GM12878 (cell line): Measurements from ENCODE around the gene SNAPC2. TPM values are rescaled to one million over a fixed set of nuclear protein-coding genes. Genes with fewer than 3 reads are reported as not detected.

Source experiments
- ATAC-seq: fragments of 200-7000 bp; cut with Tn5 transposase; 3 replicates; pipeline ENCODE4 v1.9.1; 2020; ENCODE audit warnings: mild to moderate bottlenecking, moderate library complexity
- Bru-seq: library from RNA; stranded (reverse); fragments of 400-500 nt; gene quantifications from one replicate; lab custom pipeline; 2021; lab: Mats Ljungman, UMichigan
- BruChase-seq, 2 experiments: library from RNA; stranded (reverse); fragments of 400-500 nt; gene quantifications; one replicate each; lab custom pipeline; 2021; lab: Mats Ljungman, UMichigan
- BruUV-seq: library from RNA; stranded (reverse); fragments of 400-500 nt; replicated peaks from 2 replicates; lab custom pipeline; 2021; lab: Mats Ljungman, UMichigan
- CTCF ChIA-PET: fragments of 300-600 bp; sonication (Branson Sonifier 250); formaldehyde crosslinking; extraction: SDS; loops from one replicate; lab custom pipeline; 2021; ENCODE audit warnings: inconsistent platforms; lab: Yijun Ruan, JAX
- POLR2A ChIA-PET: fragments of 350-600 bp; formaldehyde crosslinking; extraction: SDS; loops from one replicate; lab custom pipeline; 2021; ENCODE audit warnings: inconsistent platforms; lab: Charles Lee
- RAD21 ChIA-PET: fragments of 300-600 bp; sonication (Branson Sonifier 250); formaldehyde crosslinking; loops from one replicate; lab custom pipeline; 2023; ENCODE audit warnings: antibody characterized with exemption; ENCODE audit not compliant: unreplicated experiment; lab: Charles Lee
- SMC1A ChIA-PET: fragments of 300-600 bp; sonication (Branson Sonifier 250); formaldehyde crosslinking; loops from one replicate; lab custom pipeline; 2023; ENCODE audit not compliant: unreplicated experiment, uncharacterized antibody; lab: Charles Lee
- DNase-seq: peaks from one replicate; pipeline ENCODE4 v3.0.0-alpha.2; 2011; ENCODE audit warnings: low read depth, low spot score
- FAIRE-seq: peaks from 3 replicates; lab custom pipeline; 2011; peaks lifted over from hg19 to GRCh38; lab: Jason Lieb, UNC
- H2AFZ ChIP-seq: 2 replicates; pipeline ENCODE4 v1.6.0; 2011; ENCODE audit warnings: low read depth, low read length, control low read depth; ENCODE audit not compliant: control insufficient read depth
- H3K27ac ChIP-seq: 2 replicates; pipeline ENCODE4 v1.5.1; 2011; ENCODE audit warnings: control low read depth; ENCODE audit not compliant: control insufficient read depth, insufficient read depth
- H3K27me3 ChIP-seq, 2 experiments: replicated peaks in 1 of 2; 2 replicates each; pipeline versions ENCODE4 v1.6.0 to v1.6.1; 2011; ENCODE audit warnings: low read length in 1 of 2; ENCODE audit not compliant: control insufficient read depth in 2 of 2, insufficient read depth in 2 of 2
- H3K36me3 ChIP-seq, 2 experiments: 2 replicates each; pipeline ENCODE4 v1.5.1; 2011; ENCODE audit warnings: low read length in 1 of 2; ENCODE audit not compliant: control insufficient read depth in 2 of 2, insufficient read depth in 2 of 2
- H3K4me1 ChIP-seq: 2 replicates; pipeline ENCODE4 v1.6.1; 2011; ENCODE audit warnings: mild to moderate bottlenecking, low read length, moderate library complexity, mixed read lengths; ENCODE audit not compliant: control insufficient read depth, insufficient read depth
- H3K4me2 ChIP-seq: 2 replicates; pipeline ENCODE4 v1.6.0; 2011; ENCODE audit warnings: control low read depth; ENCODE audit not compliant: control insufficient read depth, insufficient read depth
- H3K4me3 ChIP-seq: fragments of 200-600 bp; sonication (generic); 2 replicates; pipeline ENCODE4 v1.5.1; 2016
- H3K79me2 ChIP-seq: 2 replicates; pipeline ENCODE4 v1.6.0; 2011; ENCODE audit warnings: low read length; ENCODE audit not compliant: control insufficient read depth, insufficient read depth
- H3K9ac ChIP-seq: 2 replicates; pipeline ENCODE4 v1.8.0; 2011; ENCODE audit warnings: low read length, control low read depth, mixed read lengths; ENCODE audit not compliant: control insufficient read depth, insufficient read depth
- H3K9me3 ChIP-seq: replicated peaks from 3 replicates; pipeline ENCODE4 v1.5.1; 2011; ENCODE audit warnings: mild to moderate bottlenecking, low read length; ENCODE audit not compliant: control insufficient read depth, insufficient read depth
- H4K20me1 ChIP-seq: 2 replicates; pipeline ENCODE4 v1.6.0; 2011; ENCODE audit not compliant: control insufficient read depth, insufficient read depth
- ATF2 ChIP-seq: IDR thresholded peaks from 2 replicates; pipeline ENCODE4 v1.6.1; 2012; ENCODE audit warnings: low read length, inconsistent platforms
- BACH1 ChIP-seq: fragments of 450-650 bp; IDR thresholded peaks from 2 replicates; pipeline ENCODE4 v1.6.1; 2017; ENCODE audit warnings: mild to moderate bottlenecking, borderline replicate concordance
- BHLHE40 ChIP-seq, 2 experiments: fragments of 450-650 bp in 1 of 2; IDR thresholded peaks; 2 replicates each; pipeline ENCODE4 v1.6.1; 2011 to 2017; ENCODE audit warnings: low read depth in 2 of 2, borderline replicate concordance in 1 of 2, improper control_type of control experiment in 1 of 2, low read length in 1 of 2, mild to moderate bottlenecking in 1 of 2
- DPF2 ChIP-seq: fragments of 450-650 bp; IDR thresholded peaks from 2 replicates; pipeline ENCODE4 v1.6.1; 2017; ENCODE audit warnings: mild to moderate bottlenecking
- EZH2 ChIP-seq: IDR thresholded peaks from 2 replicates; pipeline ENCODE4 v1.6.1; 2012; ENCODE audit warnings: low read depth, mild to moderate bottlenecking, control low read depth, inconsistent platforms, low read length, borderline replicate concordance; ENCODE audit not compliant: control insufficient read depth
- HCFC1 ChIP-seq: fragments of 150-350 bp; IDR thresholded peaks from 2 replicates; pipeline ENCODE4 v1.6.1; 2014; ENCODE audit warnings: low read length
- IRF5 ChIP-seq: fragments of 450-650 bp; IDR thresholded peaks from 2 replicates; pipeline ENCODE4 v1.6.1; 2017; ENCODE audit warnings: borderline replicate concordance
- LARP7 ChIP-seq: fragments of 450-650 bp; IDR thresholded peaks from 2 replicates; pipeline ENCODE4 v1.6.1; 2017; ENCODE audit warnings: mild to moderate bottlenecking
- TAF1 ChIP-seq: IDR thresholded peaks from 2 replicates; pipeline ENCODE4 v1.6.1; 2011; ENCODE audit warnings: mild to moderate bottlenecking, low read depth, low read length, borderline replicate concordance
- ZZZ3 ChIP-seq: IDR thresholded peaks from 2 replicates; pipeline ENCODE4 v1.6.1; 2011; ENCODE audit warnings: low read depth; ENCODE audit not compliant: control insufficient read depth, insufficient read length
- WGBS: methylation state at CpG from one replicate; pipeline ENCODE4 v1.1.6; 2016; ENCODE audit warnings: low lambda C conversion rate; ENCODE audit not compliant: insufficient replicate concordance, insufficient coverage; ENCODE audit errors: missing lambda C conversion rate; 5-methylcytosine and 5-hydroxymethylcytosine counted together
- in situ Hi-C: fragments of 300-500 bp; cut with MboI; formaldehyde crosslinking; loops from 9 replicates; pipeline ENCODE4 v1.14.3; 2018; ENCODE audit warnings: mixed read lengths
- intact Hi-C: fragments of 100-400 bp; cut with micrococcal nuclease; formaldehyde crosslinking; loops from one replicate; pipeline ENCODE4 v1.14.2; 2022; ENCODE audit not compliant: unreplicated experiment
- long read RNA-seq, 2 experiments: library from polyadenylated mRNA; unstranded; transcript quantifications; one replicate each; pipeline ENCODE4 v2.0.0, GENCODE V29; 2019 to 2020
- polyA minus RNA-seq, 3 experiments: library from RNA; depleted of rRNA, polyadenylated mRNA; stranded (reverse); fragments of >200 nt; gene quantifications; 2 replicates each; pipeline ENCODE4 v1.2.3, GENCODE V29; 2011
- polyA plus RNA-seq, 11 experiments: library from polyadenylated mRNA; depleted of rRNA in 4 of 11; unstranded in 6 of 11; stranded (reverse) in 5 of 11; fragments of >200 nt; fragmentation: Nextera tagmentation in 4 of 11; fragmentation: Illumina TruSeq in 1 of 11; extraction: Ambion mirVana in 4 of 11; extraction: Trizol in 1 of 11; gene quantifications; 1 replicate in 1 of 11; 2 replicates in 10 of 11; pipeline versions ENCODE4 v1.2.1 to v1.2.3, GENCODE V29; 2011 to 2016; ENCODE audit warnings: inconsistent platforms in 2 of 11, missing spikeins in 2 of 11, low read depth in 1 of 11
- total RNA-seq, 4 experiments: library from RNA; depleted of rRNA in 3 of 4; stranded (reverse); fragments of >200 nt in 3 of 4; fragmentation: Illumina TruSeq in 1 of 4; extraction: Trizol in 1 of 4; gene quantifications; 2 replicates each; pipeline versions ENCODE4 v1.2.1 to v1.2.3, GENCODE V29; 2013 to 2021
- TF ChIP-seq, protein P1 (sequence below): fragments of 450-650 bp; IDR thresholded peaks from 2 replicates; pipeline ENCODE4 v1.6.1; 2016; ENCODE audit warnings: mild to moderate bottlenecking

Gene SNAPC2, protein sequence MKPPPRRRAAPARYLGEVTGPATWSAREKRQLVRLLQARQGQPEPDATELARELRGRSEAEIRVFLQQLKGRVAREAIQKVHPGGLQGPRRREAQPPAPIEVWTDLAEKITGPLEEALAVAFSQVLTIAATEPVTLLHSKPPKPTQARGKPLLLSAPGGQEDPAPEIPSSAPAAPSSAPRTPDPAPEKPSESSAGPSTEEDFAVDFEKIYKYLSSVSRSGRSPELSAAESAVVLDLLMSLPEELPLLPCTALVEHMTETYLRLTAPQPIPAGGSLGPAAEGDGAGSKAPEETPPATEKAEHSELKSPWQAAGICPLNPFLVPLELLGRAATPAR
- 2.5 and 3.5 TPM in 2 replicates for total RNA-seq (2013; cell fraction: nucleolus; rRNA removed)
- total RNA-seq (2014; rRNA removed) (16.0 and 16.8 TPM in 2 replicates), total RNA-seq (2014; rRNA removed; fragmentation: Illumina TruSeq; extraction: Trizol) (5.1 and 7.0 TPM in 2 replicates), total RNA-seq (2021) (17.6 and 20.8 TPM in 2 replicates), polyA plus RNA-seq (2011; rRNA removed) (3.6 and 9.2 TPM in 2 replicates), polyA plus RNA-seq (2014; fragmentation: Illumina TruSeq; extraction: Trizol) (0.86 and 5.4 TPM in 2 replicates), polyA plus RNA-seq (2014; fragmentation: Nextera tagmentation; extraction: Ambion mirVana) (1 to 10 TPM in 1 of 2 experiments, under 1 TPM in 1; 0.19 to 1.0 TPM), polyA plus RNA-seq (2014; rRNA removed) (17.7 and 18.3 TPM in 2 replicates), polyA plus RNA-seq (2016; fragmentation: Nextera tagmentation; extraction: Ambion mirVana) (10 to 100 TPM; 15.9 to 19.7 TPM), polyA minus RNA-seq (2011; rRNA and poly(A)+ RNA removed) (2.9 and 9.8 TPM in 2 replicates), Bru-seq, nascent RNA (percentile 52 among the genes with signal in this experiment), BruChase-seq, experiment 1, labeled RNA remaining after a 6-hour chase (percentile 62 among the genes with signal in this experiment), BruChase-seq, experiment 2, labeled RNA remaining after a 2-hour chase (percentile 67 among the genes with signal in this experiment)
- polyA plus RNA-seq (2011; ENCODE audit: low read depth), result 3.1 TPM
- polyA plus RNA-seq (2011; cell fraction: cytosol; rRNA removed), result 11.9 and 19.3 TPM in 2 replicates
- polyA plus RNA-seq (2011; cell fraction: nucleus; rRNA removed), result 16.3 and 18.2 TPM in 2 replicates
- polyA plus RNA-seq (2012), result 14.8 and 15.4 TPM in 2 replicates
- 7.2 and 7.3 TPM in 2 replicates for polyA minus RNA-seq (2011; cell fraction: cytosol; rRNA and poly(A)+ RNA removed)
- 4.7 and 6.4 TPM in 2 replicates for polyA minus RNA-seq (2011; cell fraction: nucleus; rRNA and poly(A)+ RNA removed)
- long read RNA-seq, experiment 1, transcript SNAPC2-201 (5 exons, 1,542 nt), result major isoform, 25 of 32 reads
- long read RNA-seq, experiment 1, partial matches to known transcripts, result 0 of 32 reads
- long read RNA-seq, experiment 1, other reads (novel, unspliced or antisense), result 5 of 32 reads
- long read RNA-seq, experiment 2, partial matches to known transcripts, result 0 of 1 reads
- long read RNA-seq, experiment 2, other reads (novel, unspliced or antisense), result 0 of 1 reads

DNA sequence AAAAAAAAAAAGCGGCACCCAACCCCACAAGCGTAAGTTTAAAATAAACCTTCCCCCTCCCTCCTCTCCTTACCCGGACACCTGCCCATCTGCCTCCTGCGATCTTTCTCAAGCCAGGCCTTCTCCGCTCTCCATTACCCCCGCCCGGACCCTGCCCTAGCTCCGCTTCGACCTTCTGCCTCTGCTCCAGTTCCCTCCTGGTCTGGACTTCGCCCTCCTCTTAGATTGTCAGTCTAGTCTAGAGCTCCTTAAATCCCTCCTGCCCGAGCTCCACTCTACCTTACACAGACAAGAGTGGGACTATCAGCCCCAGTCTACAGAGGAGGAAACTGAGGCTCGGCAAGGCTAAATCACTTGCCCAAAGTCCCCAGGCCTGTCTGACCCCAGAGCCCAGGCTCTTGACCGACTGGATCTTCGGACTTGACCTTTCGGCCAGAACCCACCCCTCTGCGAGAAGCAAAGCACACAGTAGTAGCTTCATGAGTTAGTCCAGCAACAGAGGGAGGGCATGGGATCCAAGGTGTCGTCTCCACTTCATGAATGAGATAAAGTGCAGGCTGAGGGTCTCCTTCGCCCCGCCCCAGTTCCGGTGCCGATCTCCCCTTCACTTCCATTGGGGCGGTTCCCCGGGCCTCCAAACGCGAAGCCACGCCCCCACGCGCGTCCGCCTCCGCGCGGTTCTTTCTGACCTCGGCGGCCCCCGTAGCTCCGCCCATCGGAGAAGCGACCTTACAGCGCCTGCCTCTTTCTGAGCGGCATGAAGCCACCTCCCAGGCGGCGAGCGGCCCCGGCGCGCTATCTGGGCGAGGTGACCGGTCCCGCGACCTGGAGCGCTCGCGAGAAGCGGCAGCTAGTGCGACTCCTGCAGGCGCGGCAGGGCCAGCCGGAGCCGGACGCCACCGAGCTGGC, at the start of gene SNAPC2:
TSS of gene SNAPC2 (plus strand) at position 729 of the 909 bp plus-strand sequence. CDS start at position 758, 29 bp downstream.
- ATAC-seq, result peak; percentile 86
- peak; percentile 78 for FAIRE-seq
- Histone ChIP-seq H3K9ac (peak within 1 kb of the TSS; percentile 69), H3K4me3 (peak within 1 kb of the TSS; percentile 82), H3K27me3 (peaks cover 8 to 21% of the 10 kb centered on the region in 2 experiments), H2AFZ (peak within 1 kb of the TSS; percentile 97), H3K79me2 (no peaks in the 10 kb centered on the region), H3K9me3 (no peaks in the 10 kb centered on the region; the same call in 2 of the 3 replicates), H3K27ac (peak within 1 kb of the TSS; percentile 44), H3K4me2 (peak within 1 kb of the TSS; percentile 96), H4K20me1 (no peaks in the 10 kb centered on the region), H3K4me1 (peaks cover 11% of the 10 kb centered on the region), H3K36me3 (no peaks in the 10 kb centered on the region; a peak in 1 of 4 replicates)
- BruUV-seq, result no TSS peak
- RAD21 ChIA-PET, result interaction anchor here (0.6 to 2.5 kb wide), 16 partner anchors 8 to 817 kb away, joined by 3 to 17 read pairs (median 4); partner anchors contain the start of genes MAP2K7, TIMM44 and TRAPPC5
- intact Hi-C loops, result no loop called here
- DNase-seq, result peak; percentile 70
- POLR2A ChIA-PET, result interaction anchor here (0.7 to 2.9 kb wide), 6 partner anchors 16 to 820 kb away, joined by 4 to 27 read pairs (median 5); partner anchors contain the start of genes MAP2K7 and TIMM44
- CTCF ChIA-PET, result interaction anchor here (0.5 to 3.9 kb wide), 12 partner anchors 11 to 351 kb away, joined by 3 to 32 read pairs (median 4); partner anchors contain the start of genes MAP2K7, TIMM44 and TRAPPC5
- 6% methylated on average over 62 of the region's 62 CpGs for WGBS
- SMC1A ChIA-PET, result interaction anchor here (1.6 to 2.5 kb wide), 2 partner anchors 16 to 24 kb away, joined by 7 to 13 read pairs; partner anchors contain the start of genes MAP2K7 and TIMM44
- in situ Hi-C loops, result no loop called here
- TF ChIP-seq BHLHE40 (IDR thresholded peaks at IDR 0.05; ENCODE audit: borderline replicate concordance in 1 of 2, low read depth in 2 of 2, low read length in 1 of 2), result peak in 1 of 2 experiments; percentile 57; a peak in 2 of 4 replicates
- TF ChIP-seq, protein P1, sequence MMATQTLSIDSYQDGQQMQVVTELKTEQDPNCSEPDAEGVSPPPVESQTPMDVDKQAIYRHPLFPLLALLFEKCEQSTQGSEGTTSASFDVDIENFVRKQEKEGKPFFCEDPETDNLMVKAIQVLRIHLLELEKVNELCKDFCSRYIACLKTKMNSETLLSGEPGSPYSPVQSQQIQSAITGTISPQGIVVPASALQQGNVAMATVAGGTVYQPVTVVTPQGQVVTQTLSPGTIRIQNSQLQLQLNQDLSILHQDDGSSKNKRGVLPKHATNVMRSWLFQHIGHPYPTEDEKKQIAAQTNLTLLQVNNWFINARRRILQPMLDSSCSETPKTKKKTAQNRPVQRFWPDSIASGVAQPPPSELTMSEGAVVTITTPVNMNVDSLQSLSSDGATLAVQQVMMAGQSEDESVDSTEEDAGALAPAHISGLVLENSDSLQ, result peak; percentile 83
- no peak for TF ChIP-seq EZH2
- TF ChIP-seq DPF2, result peak; percentile 49
- TF ChIP-seq ZZZ3, result no peak
- TF ChIP-seq HCFC1, result no peak
- no peak for TF ChIP-seq ATF2
- TF ChIP-seq IRF5, result no peak
- TF ChIP-seq LARP7, result peak; percentile 79; the same call in 1 of the 2 replicates
- peak; percentile 49; the same call in 1 of the 2 replicates for TF ChIP-seq BACH1
- 0 out of 2 replicates have a peak, but pooled peaks have one; percentile 10 for TF ChIP-seq TAF1
